Keratinocyte (primary cell): ENCODE data around the gene PDS5A. TPM values are rescaled to one million over a fixed set of nuclear protein-coding genes. Genes with fewer than 3 reads are reported as not detected.

Source experiments
- DNase-seq: peaks from one replicate; pipeline ENCODE4 v3.0.0-alpha.2; 2011; ENCODE audit warnings: low read depth, missing footprints, low spot score
- FAIRE-seq: peaks from 2 replicates; lab custom pipeline; 2011; peaks lifted over from hg19 to GRCh38; lab: Jason Lieb, UNC
- H2AFZ ChIP-seq: 2 replicates; pipeline ENCODE4 v1.6.0; 2012; ENCODE audit warnings: low read length, control low read depth, inconsistent platforms; ENCODE audit not compliant: control insufficient read depth
- H3K27ac ChIP-seq: 2 replicates; pipeline ENCODE4 v1.5.1; 2011; ENCODE audit warnings: low read length; ENCODE audit not compliant: control insufficient read depth, insufficient read depth
- H3K27me3 ChIP-seq: 3 replicates; pipeline ENCODE4 v1.6.0; 2011; ENCODE audit warnings: low read length; ENCODE audit not compliant: control insufficient read depth, insufficient read depth; ENCODE audit errors: extremely low read depth
- H3K36me3 ChIP-seq, 2 experiments: 2 replicates in 1 of 2; 3 replicates in 1 of 2; pipeline ENCODE4 v1.5.1; 2011; ENCODE audit warnings: low read length in 2 of 2, mild to moderate bottlenecking in 1 of 2; ENCODE audit not compliant: control insufficient read depth in 2 of 2, insufficient read depth in 2 of 2; ENCODE audit errors: extremely low read depth in 1 of 2
- H3K4me1 ChIP-seq: 3 replicates; pipeline ENCODE4 v1.5.1; 2011; ENCODE audit warnings: low read length; ENCODE audit not compliant: control insufficient read depth, insufficient read depth; ENCODE audit errors: extremely low read depth
- H3K4me2 ChIP-seq: 3 replicates; pipeline ENCODE4 v1.6.0; 2011; ENCODE audit warnings: low read depth, low read length; ENCODE audit not compliant: control insufficient read depth, insufficient read depth; ENCODE audit errors: extremely low read depth
- H3K4me3 ChIP-seq, 3 experiments: fragments of 200-600 bp in 1 of 3; sonication (generic) in 1 of 3; 2 replicates in 2 of 3; 3 replicates in 1 of 3; pipeline ENCODE4 v1.5.1; 2011 to 2016; ENCODE audit warnings: low read length in 3 of 3, mild to moderate bottlenecking in 3 of 3, control low read depth in 2 of 3, inconsistent platforms in 1 of 3, low read depth in 1 of 3, mixed read lengths in 1 of 3, mixed run types in 1 of 3, moderate library complexity in 1 of 3; ENCODE audit not compliant: control insufficient read depth in 2 of 3, insufficient read depth in 2 of 3; ENCODE audit errors: extremely low read depth in 1 of 3
- H3K79me2 ChIP-seq: 2 replicates; pipeline ENCODE4 v1.6.0; 2012; ENCODE audit warnings: low read length; ENCODE audit not compliant: control insufficient read depth, insufficient read depth
- H3K9ac ChIP-seq: 3 replicates; pipeline ENCODE4 v1.6.0; 2011; ENCODE audit warnings: low read length; ENCODE audit not compliant: control insufficient read depth, insufficient read depth; ENCODE audit errors: extremely low read depth
- H3K9me1 ChIP-seq: 3 replicates; pipeline ENCODE4 v1.6.0; 2011; ENCODE audit warnings: low read length; ENCODE audit not compliant: control insufficient read depth, insufficient read depth; ENCODE audit errors: extremely low read depth
- H3K9me3 ChIP-seq: 2 replicates; pipeline ENCODE4 v1.5.1; 2012; ENCODE audit warnings: low read depth, low read length; ENCODE audit not compliant: control insufficient read depth
- H4K20me1 ChIP-seq: 3 replicates; pipeline ENCODE4 v1.6.0; 2011; ENCODE audit warnings: low read length; ENCODE audit not compliant: control insufficient read depth, insufficient read depth; ENCODE audit errors: extremely low read depth
- CTCF ChIP-seq, 3 experiments: IDR thresholded peaks in 1 of 3; conservative IDR thresholded peaks in 1 of 3; optimal IDR thresholded peaks in 1 of 3; 2 replicates in 2 of 3; 3 replicates in 1 of 3; pipeline versions ENCODE3 to v1.5.1; 2011; ENCODE audit warnings: low read length in 3 of 3, mild to moderate bottlenecking in 3 of 3, moderate library complexity in 2 of 3, control low read depth in 1 of 3, inconsistent platforms in 1 of 3; ENCODE audit not compliant: insufficient read depth in 2 of 3; ENCODE audit errors: extremely low read depth in 1 of 3
- EZH2 ChIP-seq: IDR thresholded peaks from one replicate; pipeline ENCODE4 v1.6.1; 2012; ENCODE audit warnings: inconsistent platforms, mild to moderate bottlenecking, low read length, moderate library complexity
- dilution Hi-C: fragments of 300-500 bp; cut with MboI; formaldehyde crosslinking; loops from one replicate; pipeline ENCODE4 v1.7.0; 2020; ENCODE audit warnings: low sequenced_read_pairs; ENCODE audit not compliant: extremely low pct_ligation_motif_present
- polyA plus RNA-seq, 5 experiments: library from polyadenylated mRNA; depleted of rRNA in 3 of 5; stranded (reverse) in 3 of 5; stranded (forward) in 1 of 5; unstranded in 1 of 5; fragments of >200 nt; gene quantifications; 1 replicate in 1 of 5; 2 replicates in 3 of 5; 3 replicates in 1 of 5; pipeline versions ENCODE4 v1.2.1 to v1.2.3, GENCODE V29; 2011 to 2012; ENCODE audit warnings: missing spikeins in 2 of 5, low read depth in 1 of 5, low replicate concordance in 1 of 5

Gene PDS5A
- polyA plus RNA-seq, 1 donor (not counting 4 experiments of a cell fraction or from before 2014, with no cell fraction given), result 56.0 TPM

- Histone ChIP-seq H3K4me3 (no peak overlapping the region), H3K9me3 (no peaks in the 10 kb centered on the region), H3K79me2 (no peaks in the 10 kb centered on the region), H3K9ac (no peak overlapping the region), H3K4me1 (no peaks in the 10 kb centered on the region), H4K20me1 (no peaks in the 10 kb centered on the region), H3K27me3 (no peaks in the 10 kb centered on the region), H2AFZ (no peak overlapping the region), H3K27ac (no peak overlapping the region), H3K9me1 (no peaks in the 10 kb centered on the region), H3K36me3 (no peaks in the 10 kb centered on the region), H3K4me2 (no peak overlapping the region)
- no peak for TF ChIP-seq CTCF (optimal IDR thresholded peaks at IDR 0.05 in 1 of 3, IDR thresholded peaks at IDR 0.05 in 1 of 3, conservative IDR thresholded peaks at IDR 0.05 in 1 of 3; ENCODE audit: extremely low read depth in 1 of 3, insufficient read depth in 2 of 3, low read length in 3 of 3)
- no peak for TF ChIP-seq EZH2
- DNase-seq, result no peak
- dilution Hi-C loops, result no loop called here
- no peak for FAIRE-seq
Observed at GRCh38 chr4:39812500-39812899, 165.2 kb downstream of the PDS5A start.

- Histone ChIP-seq H2AFZ (no peak overlapping the region), H3K4me1 (no peaks in the 10 kb centered on the region), H4K20me1 (no peaks in the 10 kb centered on the region), H3K9ac (no peak overlapping the region), H3K9me3 (no peaks in the 10 kb centered on the region), H3K27ac (no peak overlapping the region), H3K4me3 (no peak overlapping the region), H3K79me2 (no peaks in the 10 kb centered on the region), H3K36me3 (no peaks in the 10 kb centered on the region), H3K27me3 (no peaks in the 10 kb centered on the region), H3K9me1 (no peaks in the 10 kb centered on the region), H3K4me2 (no peak overlapping the region)
- DNase-seq (no peak), FAIRE-seq (no peak)
- dilution Hi-C loops, result no loop called here
- TF ChIP-seq EZH2, result no peak
- TF ChIP-seq CTCF (optimal IDR thresholded peaks at IDR 0.05 in 1 of 3, IDR thresholded peaks at IDR 0.05 in 1 of 3, conservative IDR thresholded peaks at IDR 0.05 in 1 of 3; ENCODE audit: extremely low read depth in 1 of 3, insufficient read depth in 2 of 3, low read length in 3 of 3), result no peak
Observed at GRCh38 chr4:39808231-39808749, 169.4 kb downstream of the PDS5A start.
